D341Med (cell line): ENCODE measurements around the gene ZFP91.

Experiments used
- DNase-seq: peaks from one replicate; pipeline ENCODE4 v3.0.0; 2012; ENCODE audit warnings: low spot score

The ZFP91 gene

GRCh38 chr11:58631378-58631777 is 52.5 kb downstream of the ZFP91 start:
- DNase-seq, result no peak

- no peak for DNase-seq
These were observed 53.6 kb downstream of the ZFP91 start for GRCh38 chr11:58632510-58632909.

- DNase-seq, result no peak
These were observed 57.7 kb downstream of the ZFP91 start for GRCh38 chr11:58636587-58636986.

GRCh38 chr11:58637371-58637770 is 58.5 kb downstream of the ZFP91 start:
- DNase-seq, result no peak

GRCh38 chr11:58639103-58639502 is 60.2 kb downstream of the ZFP91 start:
- no peak for DNase-seq

- DNase-seq, result no peak
These were observed 60.8 kb downstream of the ZFP91 start for GRCh38 chr11:58639669-58640068.

GRCh38 chr11:58640386-58641023 is 61.6 kb downstream of the ZFP91 start:
- DNase-seq, result no peak

GRCh38 chr11:58641341-58641740 is 62.5 kb downstream of the ZFP91 start:
- DNase-seq, result no peak

- DNase-seq, result no peak
These were observed 63.1 kb downstream of the ZFP91 start for GRCh38 chr11:58641803-58642581.

GRCh38 chr11:58645854-58646253 is 67.0 kb downstream of the ZFP91 start:
- DNase-seq, result no peak

- no peak for DNase-seq
These were observed 68.4 kb downstream of the ZFP91 start for GRCh38 chr11:58647141-58647699.

GRCh38 chr11:58647866-58648265 is 69.0 kb downstream of the ZFP91 start:
- DNase-seq, result no peak

- no peak for DNase-seq
These were observed 70.8 kb downstream of the ZFP91 start for GRCh38 chr11:58649623-58650022.

- no peak for DNase-seq
These were observed 71.6 kb downstream of the ZFP91 start for GRCh38 chr11:58650496-58650895.

GRCh38 chr11:58652726-58653280 is 73.9 kb downstream of the ZFP91 start:
- no peak for DNase-seq

GRCh38 chr11:58654079-58654907 is 75.4 kb downstream of the ZFP91 start:
- DNase-seq, result peak; percentile 86

- DNase-seq, result no peak
These were observed 76.0 kb downstream of the ZFP91 start for GRCh38 chr11:58654908-58655296.

- no peak for DNase-seq
These were observed 77.5 kb downstream of the ZFP91 start for GRCh38 chr11:58656348-58656747.

- DNase-seq, result no peak
These were observed 79.8 kb downstream of the ZFP91 start for GRCh38 chr11:58658623-58659022.

GRCh38 chr11:58659404-58659803 is 80.5 kb downstream of the ZFP91 start:
- no peak for DNase-seq

GRCh38 chr11:58659910-58660570 is 81.2 kb downstream of the ZFP91 start:
- no peak for DNase-seq
